A673 (cell line): Measurements from ENCODE around the gene SNX30.

ENCODE experiments used
- EZH2 ChIP-seq: fragments of 200-600 bp; sonication (generic); IDR thresholded peaks from 2 replicates; pipeline ENCODE4 v1.6.1; 2017; ENCODE audit warnings: borderline replicate concordance, low read depth, mild to moderate bottlenecking, mixed read lengths, antibody characterized with exemption, low read length; ENCODE audit not compliant: poor library complexity, severe bottlenecking
- TF ChIP-seq, protein P1 (sequence below): fragments of 300-800, 200-600 bp; sonication (generic); conservative IDR thresholded peaks from 2 replicates; pipeline ENCODE4 v1.5.1; 2017; ENCODE audit warnings: low read depth, mild to moderate bottlenecking, antibody characterized with exemption, low read length, moderate library complexity, mixed read lengths

DNA sequence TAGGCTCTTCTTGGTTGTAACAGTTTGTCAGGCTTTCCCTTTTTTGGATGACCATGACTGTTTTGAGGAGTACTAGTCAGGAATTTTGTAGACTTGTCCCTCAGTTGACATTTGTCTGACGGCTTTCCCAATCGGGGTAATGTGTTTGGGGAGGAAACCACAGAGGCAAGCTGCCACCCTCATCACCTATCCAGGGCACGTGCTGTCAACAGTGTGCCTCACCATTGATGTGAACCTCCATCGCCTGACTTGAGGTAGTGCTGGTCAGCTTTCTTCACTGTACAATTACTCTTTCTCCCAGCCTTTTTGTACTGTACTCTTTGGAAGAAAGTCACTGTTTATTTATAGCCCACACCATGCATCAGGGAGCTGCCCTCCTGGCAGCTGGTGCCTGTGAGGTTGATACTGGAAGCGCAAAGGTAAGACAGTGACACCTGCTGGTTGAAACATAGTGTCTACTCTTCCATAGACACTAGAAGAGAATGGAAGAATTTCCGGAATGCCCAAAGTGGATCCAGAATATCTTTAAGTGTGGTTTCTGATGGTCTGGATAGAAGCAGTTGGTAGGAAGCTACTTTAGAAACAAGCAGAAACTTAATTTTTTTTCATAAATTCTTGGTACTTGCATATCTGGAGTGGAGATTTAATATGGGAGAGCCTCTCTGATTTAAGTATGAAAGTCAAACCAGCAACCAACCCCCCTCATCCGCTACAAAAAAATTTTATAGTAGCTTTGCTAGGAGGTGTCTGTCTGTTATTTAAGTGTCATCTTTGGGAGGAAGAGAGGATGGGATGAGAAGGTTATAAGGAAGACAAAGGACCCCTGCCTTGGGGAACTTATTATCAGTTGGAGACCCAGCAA lies 69.3 kb downstream of the SNX30 start:
- TF ChIP-seq, protein P1, sequence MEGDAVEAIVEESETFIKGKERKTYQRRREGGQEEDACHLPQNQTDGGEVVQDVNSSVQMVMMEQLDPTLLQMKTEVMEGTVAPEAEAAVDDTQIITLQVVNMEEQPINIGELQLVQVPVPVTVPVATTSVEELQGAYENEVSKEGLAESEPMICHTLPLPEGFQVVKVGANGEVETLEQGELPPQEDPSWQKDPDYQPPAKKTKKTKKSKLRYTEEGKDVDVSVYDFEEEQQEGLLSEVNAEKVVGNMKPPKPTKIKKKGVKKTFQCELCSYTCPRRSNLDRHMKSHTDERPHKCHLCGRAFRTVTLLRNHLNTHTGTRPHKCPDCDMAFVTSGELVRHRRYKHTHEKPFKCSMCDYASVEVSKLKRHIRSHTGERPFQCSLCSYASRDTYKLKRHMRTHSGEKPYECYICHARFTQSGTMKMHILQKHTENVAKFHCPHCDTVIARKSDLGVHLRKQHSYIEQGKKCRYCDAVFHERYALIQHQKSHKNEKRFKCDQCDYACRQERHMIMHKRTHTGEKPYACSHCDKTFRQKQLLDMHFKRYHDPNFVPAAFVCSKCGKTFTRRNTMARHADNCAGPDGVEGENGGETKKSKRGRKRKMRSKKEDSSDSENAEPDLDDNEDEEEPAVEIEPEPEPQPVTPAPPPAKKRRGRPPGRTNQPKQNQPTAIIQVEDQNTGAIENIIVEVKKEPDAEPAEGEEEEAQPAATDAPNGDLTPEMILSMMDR = peak; percentile 72
- TF ChIP-seq EZH2 = no peak
